GM23248 (cell line): ENCODE data around the gene ACCS. TPM values are rescaled to one million over a fixed set of nuclear protein-coding genes. Genes with fewer than 3 reads are reported as not detected.

Experiments used
- DNase-seq: peaks from one replicate; pipeline ENCODE4 v3.0.0-alpha.2; 2015
- H2AFZ ChIP-seq: fragments of 200-600 bp; sonication (generic); 2 replicates; pipeline ENCODE4 v1.6.1; 2016; ENCODE audit warnings: antibody characterized with exemption
- H3F3A ChIP-seq: fragments of 200-600 bp; sonication (generic); 2 replicates; pipeline ENCODE4 v1.6.1; 2016; ENCODE audit warnings: mild to moderate bottlenecking, antibody characterized with exemption, mixed run types; ENCODE audit not compliant: insufficient read depth
- H3K27ac ChIP-seq: fragments of 200-600 bp; sonication (generic); 2 replicates; pipeline ENCODE4 v1.5.1; 2016; ENCODE audit warnings: mild to moderate bottlenecking
- H3K27me3 ChIP-seq: fragments of 200-600 bp; sonication (generic); replicated peaks from 2 replicates; pipeline ENCODE4 v1.6.1; 2016; ENCODE audit warnings: mild to moderate bottlenecking; ENCODE audit not compliant: insufficient read depth
- H3K36me3 ChIP-seq: fragments of 200-600 bp; sonication (generic); 2 replicates; pipeline ENCODE4 v1.6.1; 2016; ENCODE audit warnings: low read depth, mild to moderate bottlenecking
- H3K4me1 ChIP-seq: fragments of 200-600 bp; sonication (generic); 2 replicates; pipeline ENCODE4 v1.6.1; 2016; ENCODE audit warnings: mild to moderate bottlenecking; ENCODE audit not compliant: insufficient read depth
- H3K4me2 ChIP-seq: fragments of 200-600 bp; sonication (generic); one replicate; pipeline ENCODE4 v1.6.1; 2016; ENCODE audit warnings: mild to moderate bottlenecking; ENCODE audit not compliant: unreplicated experiment
- H3K4me3 ChIP-seq: fragments of 200-600 bp; sonication (generic); 2 replicates; pipeline ENCODE4 v1.5.1; 2016; ENCODE audit warnings: mild to moderate bottlenecking
- H3K79me2 ChIP-seq: fragments of 200-600 bp; sonication (generic); 2 replicates; pipeline ENCODE4 v1.6.1; 2016; ENCODE audit warnings: mild to moderate bottlenecking; ENCODE audit not compliant: insufficient read depth
- H3K9ac ChIP-seq: fragments of 200-600 bp; sonication (generic); 2 replicates; pipeline ENCODE4 v1.6.1; 2016; ENCODE audit warnings: mild to moderate bottlenecking
- H3K9me2 ChIP-seq: fragments of 200-600 bp; sonication (generic); 2 replicates; pipeline ENCODE4 v1.6.1; 2016; ENCODE audit warnings: mixed run types, mild to moderate bottlenecking, moderate library complexity; ENCODE audit not compliant: insufficient read depth
- H3K9me3 ChIP-seq: fragments of 200-600 bp; sonication (generic); one replicate; pipeline ENCODE4 v1.6.1; 2017; ENCODE audit warnings: low read depth
- H4K20me1 ChIP-seq: fragments of 200-600 bp; sonication (generic); 2 replicates; pipeline ENCODE4 v1.6.0; 2016; ENCODE audit not compliant: insufficient read depth
- EZH2 ChIP-seq: fragments of 200-600 bp; sonication (generic); IDR thresholded peaks from 2 replicates; pipeline ENCODE4 v1.6.1; 2018; ENCODE audit warnings: antibody characterized with exemption, mild to moderate bottlenecking; ENCODE audit not compliant: insufficient read depth, poor library complexity, severe bottlenecking
- EZH2phosphoT487 ChIP-seq: fragments of 200-600 bp; sonication (generic); IDR thresholded peaks from 2 replicates; pipeline ENCODE4 v1.6.1; 2018; ENCODE audit warnings: antibody characterized with exemption, moderate library complexity, mild to moderate bottlenecking, low read depth; ENCODE audit not compliant: insufficient read depth
- WGBS, 2 experiments: methylation state at CpG; one replicate each; pipeline ENCODE4 v1.1.6; 2015 to 2017; ENCODE audit warnings: low lambda C conversion rate in 2 of 2, low coverage in 1 of 2; ENCODE audit errors: missing lambda C conversion rate in 2 of 2; 5-methylcytosine and 5-hydroxymethylcytosine counted together
- in situ Hi-C: fragments of 300-500 bp; cut with MboI; formaldehyde crosslinking; loops from 2 replicates; pipeline ENCODE4 v1.15.0; 2020
- polyA plus RNA-seq: library from polyadenylated mRNA; unstranded; fragments of >200 nt; fragmentation: Nextera tagmentation; extraction: Ambion mirVana; gene quantifications from 2 replicates; pipeline ENCODE4 v1.2.1, GENCODE V29; 2016
- total RNA-seq: library from RNA; depleted of rRNA; stranded (reverse); fragments of >200 nt; shearing (Covaris generic); gene quantifications from 2 replicates; pipeline ENCODE4 v1.2.3, GENCODE V29; 2014

ACCS gene
- total and polyA plus RNA-seq, 2 experiments from 2014 or later = 13.3 to 13.7 TPM

DNA sequence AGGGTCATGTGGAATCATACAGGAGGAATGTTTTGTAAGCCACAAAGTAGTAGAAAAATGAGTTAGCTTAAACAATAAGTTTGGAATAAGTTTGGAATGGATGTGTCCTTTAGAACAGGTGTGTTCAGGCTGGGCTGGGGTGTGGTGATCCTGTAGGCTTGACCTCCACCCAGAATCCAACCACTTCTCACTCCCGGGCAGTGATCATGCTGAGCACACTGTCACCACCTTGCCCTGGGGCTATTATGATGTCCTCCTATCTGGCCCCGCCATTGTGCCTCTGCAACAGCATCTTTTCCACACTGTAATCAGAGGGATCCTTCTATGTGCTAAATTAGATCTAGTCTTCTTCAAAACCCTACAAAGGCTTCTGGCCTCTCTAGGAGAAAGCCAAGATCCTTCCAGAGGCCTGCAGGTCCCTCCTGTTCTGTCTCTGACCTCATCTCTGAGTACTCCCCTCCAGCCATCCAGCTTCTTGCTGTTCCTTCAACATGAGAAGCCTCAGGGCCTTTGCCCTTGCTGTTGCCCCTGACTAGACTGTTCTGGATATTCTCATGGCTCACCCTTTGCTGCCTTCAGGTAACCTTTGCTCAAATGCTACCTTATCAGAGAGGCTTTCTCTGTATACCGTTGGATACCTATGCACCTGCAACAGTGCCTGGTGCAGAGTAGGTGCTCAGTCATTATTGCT lies 37.1 kb upstream of the ACCS start:
- TF ChIP-seq EZH2 (no peak), EZH2phosphoT487 (no peak)
- Histone ChIP-seq H3K4me3 (no peak overlapping the region), H3K9ac (no peak overlapping the region), H3K4me2 (no peak overlapping the region), H4K20me1 (no peaks in the 10 kb centered on the region), H3K27me3 (no peaks in the 10 kb centered on the region), H2AFZ (no peak overlapping the region), H3K9me2 (no peaks in the 10 kb centered on the region), H3K9me3 (no peaks in the 10 kb centered on the region), H3F3A (peaks cover 13% of the 10 kb centered on the region), H3K79me2 (no peaks in the 10 kb centered on the region), H3K4me1 (peaks cover 35% of the 10 kb centered on the region), H3K36me3 (no peaks in the 10 kb centered on the region), H3K27ac (peak overlapping the region; percentile 25)
- 88 to 95% methylated on average over 3 of the region's 3 CpGs for WGBS, 2 experiments
- in situ Hi-C loops = loop anchor here (10.0 kb wide), 1 partner anchor 124 kb away; no protein-coding TSS in a partner anchor
- peak; percentile 17 for DNase-seq

DNA sequence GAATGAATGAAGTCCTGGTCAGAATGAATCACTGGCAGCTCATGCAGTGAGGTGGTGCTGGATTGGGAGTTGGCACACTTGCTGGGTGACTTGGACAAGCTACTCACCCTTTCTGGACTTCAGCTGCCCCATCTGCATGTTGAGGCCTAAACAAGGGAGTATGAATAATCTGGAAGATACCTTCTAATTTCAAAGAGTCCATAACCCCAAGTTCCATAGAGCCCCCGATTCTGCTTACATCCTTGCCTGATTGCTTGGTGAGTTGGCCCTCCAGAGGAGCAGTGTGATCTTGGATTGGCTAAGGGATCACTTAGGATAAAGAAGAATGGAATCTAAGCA lies 36.6 kb upstream of the ACCS start:
- Histone ChIP-seq H3K4me3 (no peak overlapping the region), H3K9ac (no peak overlapping the region), H2AFZ (no peak overlapping the region), H3K27me3 (no peaks in the 10 kb centered on the region), H3K79me2 (no peaks in the 10 kb centered on the region), H4K20me1 (no peaks in the 10 kb centered on the region), H3K4me2 (no peak overlapping the region), H3F3A (peaks cover 13% of the 10 kb centered on the region), H3K9me2 (no peaks in the 10 kb centered on the region), H3K27ac (no peak overlapping the region), H3K36me3 (no peaks in the 10 kb centered on the region), H3K4me1 (peaks cover 35% of the 10 kb centered on the region), H3K9me3 (no peaks in the 10 kb centered on the region)
- TF ChIP-seq EZH2 (no peak), EZH2phosphoT487 (no peak)
- 88 to 93% methylated on average over 1 of the region's 1 CpG for WGBS, 2 experiments
- in situ Hi-C loops = loop anchor here (10.0 kb wide), 1 partner anchor 125 kb away; no protein-coding TSS in a partner anchor
- DNase-seq = peak; percentile 52

DNA sequence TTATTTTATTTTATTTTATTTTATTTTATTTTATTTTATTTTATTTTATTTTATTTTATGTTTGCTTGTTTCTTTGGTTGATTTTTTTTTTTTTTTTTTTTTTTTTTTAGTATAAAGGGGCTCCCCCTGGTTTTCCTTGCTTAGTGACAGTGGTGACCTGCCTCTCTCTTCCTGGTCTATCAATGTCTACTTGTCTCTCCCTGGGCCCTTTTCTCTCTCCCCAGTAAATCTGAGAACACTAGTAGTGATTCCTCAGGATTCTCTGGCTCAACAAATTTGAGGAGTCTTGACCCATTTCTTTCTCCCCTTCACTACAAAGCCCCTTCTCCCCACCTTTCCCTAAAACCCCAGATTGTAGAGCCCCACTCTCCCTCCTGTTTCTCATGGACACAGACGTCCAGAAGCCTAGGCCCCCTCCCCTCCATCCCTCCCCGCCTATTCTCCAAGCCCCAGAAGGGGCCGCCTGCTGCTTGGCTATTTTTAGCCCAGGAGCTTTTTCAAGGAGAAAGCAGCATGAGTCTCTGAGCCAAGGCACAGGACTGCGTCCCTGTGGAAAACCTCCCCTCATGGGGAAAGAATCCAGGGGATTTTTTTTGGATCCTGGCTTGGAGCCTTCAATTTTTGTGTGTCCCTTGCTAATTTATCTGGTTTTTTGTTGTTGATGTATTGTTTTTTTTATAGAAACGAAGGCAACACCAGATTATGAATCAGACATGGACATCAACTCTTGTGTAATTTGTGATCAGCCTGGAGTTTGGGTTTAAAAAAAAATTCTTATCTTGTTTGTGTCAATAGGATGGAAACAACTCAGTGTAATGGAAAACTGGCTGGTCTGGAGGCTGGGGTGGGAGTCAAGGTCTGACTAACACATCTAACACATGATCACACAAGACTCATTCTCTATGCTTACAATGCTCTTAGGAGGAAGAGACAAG lies 35.8 kb upstream of the ACCS start:
- Histone ChIP-seq H3F3A (peaks cover 13% of the 10 kb centered on the region), H2AFZ (no peak overlapping the region), H3K4me1 (peaks cover 35% of the 10 kb centered on the region), H3K4me2 (peak overlapping the region; percentile 5), H3K36me3 (no peaks in the 10 kb centered on the region), H3K9ac (peak overlapping the region; percentile 65), H3K27me3 (no peaks in the 10 kb centered on the region), H3K4me3 (no peak overlapping the region), H3K79me2 (no peaks in the 10 kb centered on the region), H3K9me3 (no peaks in the 10 kb centered on the region), H3K27ac (peak overlapping the region; percentile 70), H4K20me1 (no peaks in the 10 kb centered on the region), H3K9me2 (no peaks in the 10 kb centered on the region)
- in situ Hi-C loops = loop anchor here (5.0 to 10.0 kb wide), 2 partner anchors 83 to 125 kb away; no protein-coding TSS in a partner anchor
- WGBS, 2 experiments = 14 to 20% methylated on average over 5 of the region's 5 CpGs
- DNase-seq = peak; percentile 85
- TF ChIP-seq EZH2 (no peak), EZH2phosphoT487 (no peak)

DNA sequence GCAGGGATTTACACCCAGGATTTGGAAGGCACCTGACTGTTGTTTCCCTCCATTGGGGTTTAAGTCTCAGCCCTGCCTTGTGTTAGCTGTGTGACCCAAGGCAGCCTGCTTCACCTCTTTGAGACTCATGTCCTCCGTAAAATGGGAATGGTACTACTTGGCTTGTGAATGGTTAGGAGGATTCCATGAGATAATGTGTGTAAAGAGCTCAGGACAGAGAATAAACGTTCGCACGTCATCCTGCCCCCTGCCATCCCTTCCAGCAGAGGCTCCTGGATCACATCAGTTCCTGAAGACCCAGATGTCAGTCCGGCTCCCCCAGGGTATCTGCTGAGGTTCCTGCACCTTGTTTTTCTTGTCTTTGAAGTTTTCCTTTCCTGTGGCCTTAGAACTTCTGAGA lies 35.1 kb upstream of the ACCS start:
- Histone ChIP-seq H2AFZ (no peak overlapping the region), H3F3A (peaks cover 13% of the 10 kb centered on the region), H3K79me2 (no peaks in the 10 kb centered on the region), H3K4me3 (no peak overlapping the region), H3K36me3 (no peaks in the 10 kb centered on the region), H3K9me2 (no peaks in the 10 kb centered on the region), H3K9me3 (no peaks in the 10 kb centered on the region), H3K27ac (peak overlapping the region; percentile 50), H3K4me1 (peaks cover 35% of the 10 kb centered on the region), H3K4me2 (peak overlapping the region; percentile 5), H3K27me3 (no peaks in the 10 kb centered on the region), H3K9ac (peak overlapping the region; percentile 5; the same call in 1 of the 2 replicates), H4K20me1 (no peaks in the 10 kb centered on the region)
- 75 to 76% methylated on average over 5 of the region's 5 CpGs for WGBS, 2 experiments
- in situ Hi-C loops = loop anchor here (5.0 kb wide), 1 partner anchor 84 kb away; no protein-coding TSS in a partner anchor
- DNase-seq = no peak
- TF ChIP-seq EZH2phosphoT487 (no peak), EZH2 (no peak)
